IPS-20b (cell line): ENCODE results near the gene ARMC6.

ENCODE experiments used
- H3K27ac ChIP-seq: one replicate; pipeline ENCODE4 v1.5.1; 2013; ENCODE audit warnings: low read length
- H3K27me3 ChIP-seq: 2 replicates; pipeline ENCODE4 v1.6.1; 2013; ENCODE audit warnings: mild to moderate bottlenecking, low read length, inconsistent platforms; ENCODE audit not compliant: insufficient read depth
- H3K36me3 ChIP-seq: 2 replicates; pipeline ENCODE4 v1.6.1; 2013; ENCODE audit warnings: low read depth, mild to moderate bottlenecking, inconsistent platforms, low read length, moderate library complexity; ENCODE audit not compliant: insufficient read depth
- H3K4me1 ChIP-seq: 2 replicates; pipeline ENCODE4 v1.6.1; 2013; ENCODE audit warnings: mild to moderate bottlenecking, control low read depth, inconsistent platforms, low read length, moderate library complexity; ENCODE audit not compliant: insufficient read depth
- H3K4me3 ChIP-seq: 2 replicates; pipeline ENCODE4 v1.5.1; 2013; ENCODE audit warnings: mild to moderate bottlenecking, low read length, inconsistent platforms
- H3K9ac ChIP-seq: 2 replicates; pipeline ENCODE4 v1.6.1; 2013; ENCODE audit warnings: low read depth, mild to moderate bottlenecking, inconsistent platforms, low read length, moderate library complexity
- H3K9me3 ChIP-seq: 2 replicates; pipeline ENCODE4 v1.6.1; 2013; ENCODE audit warnings: mild to moderate bottlenecking, low read depth, low read length, inconsistent platforms; ENCODE audit not compliant: insufficient read depth

Gene ARMC6

DNA sequence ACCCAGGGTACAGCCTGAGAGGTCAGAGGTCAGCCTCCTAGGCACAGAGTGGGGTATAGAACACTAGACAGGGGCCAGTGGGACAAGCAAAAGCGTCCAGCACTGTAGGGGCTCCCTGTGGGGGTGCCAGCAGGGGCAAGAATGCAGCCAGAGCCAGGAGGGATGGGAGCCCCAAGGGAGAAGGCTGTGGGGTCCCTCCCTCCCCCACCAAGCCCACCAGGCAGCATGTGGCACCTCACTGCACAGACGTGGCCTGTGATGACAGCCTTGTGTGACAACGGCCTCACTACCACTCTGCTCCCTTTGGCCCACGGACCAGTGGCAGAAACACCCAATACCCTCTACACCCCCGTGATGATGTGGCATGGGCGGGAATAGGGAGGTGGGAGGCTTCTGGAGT is 10.1 kb downstream of the ARMC6 start:
- peaks cover 63% of the 10 kb centered on the region for H3K36me3 ChIP-seq
- H3K9ac ChIP-seq: no peak overlapping the region
- no peaks in the 10 kb centered on the region for H3K4me1 ChIP-seq
- H3K9me3 ChIP-seq: no peaks in the 10 kb centered on the region
- H3K4me3 ChIP-seq: no peak overlapping the region
- no peaks in the 10 kb centered on the region for H3K27me3 ChIP-seq
- H3K27ac ChIP-seq: no peak overlapping the region

DNA sequence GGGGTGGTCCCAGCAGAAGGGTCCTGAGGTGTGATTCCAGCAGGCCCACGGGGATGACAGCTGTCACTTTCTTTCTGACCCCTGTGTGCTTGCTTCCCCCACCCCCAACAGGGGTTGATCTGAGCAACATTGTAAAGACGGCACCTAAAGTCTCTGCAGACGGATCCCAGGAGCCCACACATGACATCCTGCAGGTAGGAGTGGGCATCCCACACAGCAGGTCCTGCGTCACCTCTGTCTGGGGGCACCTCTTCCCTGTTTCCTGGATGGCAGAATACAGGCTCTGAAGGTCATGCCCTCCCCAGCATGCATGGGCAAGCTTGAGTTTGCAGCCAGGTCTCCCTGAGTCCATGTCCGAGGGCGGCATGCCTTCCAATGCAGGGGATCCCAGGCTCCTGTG is 10.5 kb downstream of the ARMC6 start:
- Histone ChIP-seq H3K4me3 (no peak overlapping the region), H3K4me1 (no peaks in the 10 kb centered on the region), H3K9ac (no peak overlapping the region), H3K9me3 (no peaks in the 10 kb centered on the region), H3K27me3 (no peaks in the 10 kb centered on the region), H3K36me3 (peaks cover 61% of the 10 kb centered on the region), H3K27ac (no peak overlapping the region)

- Histone ChIP-seq H3K4me1 (no peaks in the 10 kb centered on the region), H3K27ac (no peak overlapping the region), H3K9me3 (no peaks in the 10 kb centered on the region), H3K9ac (no peak overlapping the region), H3K4me3 (no peak overlapping the region), H3K36me3 (peaks cover 82% of the 10 kb centered on the region), H3K27me3 (no peaks in the 10 kb centered on the region)
These were observed 16.0 kb downstream of the ARMC6 start for GRCh38 chr19:19049406-19049805.

GRCh38 chr19:19050104-19050503 is 16.7 kb downstream of the ARMC6 start:
- Histone ChIP-seq H3K27me3 (no peaks in the 10 kb centered on the region), H3K4me3 (no peak overlapping the region), H3K36me3 (peaks cover 82% of the 10 kb centered on the region), H3K9ac (no peak overlapping the region), H3K27ac (no peak overlapping the region), H3K9me3 (no peaks in the 10 kb centered on the region), H3K4me1 (no peaks in the 10 kb centered on the region)

- H3K9me3 ChIP-seq: no peaks in the 10 kb centered on the region
- H3K4me3 ChIP-seq: no peak overlapping the region
- H3K9ac ChIP-seq: no peak overlapping the region
- H3K27ac ChIP-seq: no peak overlapping the region
- H3K36me3 ChIP-seq: peaks cover 86% of the 10 kb centered on the region
- H3K4me1 ChIP-seq: no peaks in the 10 kb centered on the region
- H3K27me3 ChIP-seq: no peaks in the 10 kb centered on the region
These were observed 17.3 kb downstream of the ARMC6 start for GRCh38 chr19:19050731-19051130.

DNA sequence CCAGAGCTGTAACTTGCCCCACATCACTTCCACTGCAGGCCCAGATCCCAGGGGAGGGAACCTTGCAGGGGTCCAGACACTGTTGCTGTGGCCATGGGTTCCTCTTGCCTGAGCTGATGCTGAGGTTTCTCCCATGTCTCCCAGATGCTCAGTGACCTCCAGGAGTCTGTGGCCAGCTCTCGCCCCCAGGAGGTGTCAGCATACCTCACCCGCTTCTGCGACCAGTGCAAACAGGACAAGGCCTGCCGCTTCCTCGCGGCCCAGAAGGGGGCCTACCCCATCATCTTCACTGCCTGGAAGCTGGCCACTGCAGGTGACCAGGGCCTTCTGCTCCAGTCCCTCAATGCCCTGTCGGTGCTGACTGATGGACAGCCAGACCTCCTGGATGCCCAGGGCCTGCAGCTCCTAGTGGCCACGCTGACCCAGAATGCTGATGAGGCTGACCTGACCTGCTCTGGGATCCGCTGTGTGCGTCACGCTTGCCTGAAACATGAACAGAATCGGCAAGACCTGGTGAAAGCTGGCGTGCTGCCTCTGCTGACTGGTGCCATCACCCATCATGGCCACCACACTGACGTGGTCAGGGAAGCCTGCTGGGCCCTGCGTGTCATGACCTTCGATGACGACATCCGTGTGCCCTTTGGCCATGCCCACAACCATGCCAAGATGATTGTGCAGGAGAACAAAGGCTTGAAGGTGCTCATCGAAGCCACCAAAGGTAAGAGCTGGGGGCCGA is 18.2 kb downstream of the ARMC6 start:
- Histone ChIP-seq H3K27me3 (no peaks in the 10 kb centered on the region), H3K4me1 (no peaks in the 10 kb centered on the region), H3K9me3 (no peaks in the 10 kb centered on the region), H3K36me3 (peaks cover 87% of the 10 kb centered on the region), H3K27ac (no peak overlapping the region), H3K4me3 (no peak overlapping the region), H3K9ac (no peak overlapping the region)

DNA sequence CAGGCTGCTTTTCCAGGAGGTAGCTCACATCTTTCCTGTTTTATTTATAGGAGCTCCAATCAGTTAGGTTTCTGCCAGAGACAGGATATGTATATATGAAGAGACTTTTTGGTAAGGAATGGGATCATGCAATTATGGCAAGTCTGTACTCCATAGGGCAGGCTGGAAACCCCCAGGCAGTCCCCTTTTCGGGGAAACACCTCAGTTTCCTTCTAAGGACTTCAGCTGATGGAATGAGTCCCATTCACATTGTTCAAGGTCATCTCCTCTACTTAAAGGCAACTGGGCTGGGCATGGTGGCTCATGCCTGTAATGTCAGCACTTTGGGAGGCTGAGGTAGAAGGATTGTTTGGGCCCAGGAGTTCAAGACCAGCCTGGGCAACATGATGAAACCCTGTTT is 19.5 kb downstream of the ARMC6 start:
- peaks cover 88% of the 10 kb centered on the region for H3K36me3 ChIP-seq
- no peaks in the 10 kb centered on the region for H3K9me3 ChIP-seq

DNA sequence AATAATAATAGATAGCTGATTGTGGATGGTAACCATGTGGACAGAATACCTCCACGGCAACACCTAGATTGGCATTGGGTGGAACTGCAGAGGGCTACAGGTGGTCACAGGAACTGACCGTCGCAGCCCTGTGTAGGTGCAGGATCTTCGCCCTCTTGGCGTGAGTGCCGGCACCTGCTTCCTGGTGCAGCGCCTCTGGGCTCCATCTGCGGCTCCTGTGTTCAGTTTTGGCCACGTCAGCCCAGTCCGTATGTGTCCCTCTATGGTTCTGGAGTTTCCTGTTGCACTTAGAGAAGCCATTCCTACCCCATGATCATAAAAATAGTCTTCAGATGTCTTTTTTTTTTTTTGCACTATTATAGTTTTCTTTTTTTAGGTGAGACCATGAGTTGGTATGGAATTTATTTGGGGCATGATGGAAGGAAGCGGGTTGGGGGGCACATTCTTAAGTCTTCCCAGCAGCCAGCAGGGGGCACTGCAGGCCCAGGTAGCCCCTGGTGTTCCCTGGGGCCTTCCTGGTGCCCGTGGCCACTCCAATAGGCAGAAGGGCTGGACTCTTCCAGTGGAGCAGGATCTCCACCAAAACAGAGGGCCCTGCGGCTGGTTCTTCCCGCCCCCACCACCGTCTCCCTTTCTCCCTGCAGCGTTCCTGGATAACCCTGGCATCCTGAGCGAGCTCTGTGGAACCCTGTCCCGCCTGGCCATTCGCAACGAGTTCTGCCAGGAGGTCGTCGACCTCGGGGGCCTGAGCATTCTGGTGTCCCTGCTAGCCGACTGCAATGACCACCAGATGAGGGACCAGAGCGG is 20.3 kb downstream of the ARMC6 start:
- H3K36me3 ChIP-seq: peaks cover 91% of the 10 kb centered on the region
- no peaks in the 10 kb centered on the region for H3K4me1 ChIP-seq
- H3K9me3 ChIP-seq: no peaks in the 10 kb centered on the region
- no peak overlapping the region for H3K9ac ChIP-seq
- H3K4me3 ChIP-seq: no peak overlapping the region
- H3K27ac ChIP-seq: no peak overlapping the region
- no peaks in the 10 kb centered on the region for H3K27me3 ChIP-seq

More for the DNA sequence above, 19.5 kb downstream of the ARMC6 start:
- Histone ChIP-seq H3K4me3 (no peak overlapping the region), H3K4me1 (no peaks in the 10 kb centered on the region), H3K9ac (no peak overlapping the region), H3K27me3 (no peaks in the 10 kb centered on the region), H3K27ac (no peak overlapping the region)

- Histone ChIP-seq H3K4me3 (no peak overlapping the region), H3K9ac (no peak overlapping the region), H3K27me3 (no peaks in the 10 kb centered on the region), H3K36me3 (peaks cover 84% of the 10 kb centered on the region), H3K4me1 (no peaks in the 10 kb centered on the region), H3K27ac (no peak overlapping the region), H3K9me3 (no peaks in the 10 kb centered on the region)
These were observed 21.0 kb downstream of the ARMC6 start for GRCh38 chr19:19054315-19054938.

DNA sequence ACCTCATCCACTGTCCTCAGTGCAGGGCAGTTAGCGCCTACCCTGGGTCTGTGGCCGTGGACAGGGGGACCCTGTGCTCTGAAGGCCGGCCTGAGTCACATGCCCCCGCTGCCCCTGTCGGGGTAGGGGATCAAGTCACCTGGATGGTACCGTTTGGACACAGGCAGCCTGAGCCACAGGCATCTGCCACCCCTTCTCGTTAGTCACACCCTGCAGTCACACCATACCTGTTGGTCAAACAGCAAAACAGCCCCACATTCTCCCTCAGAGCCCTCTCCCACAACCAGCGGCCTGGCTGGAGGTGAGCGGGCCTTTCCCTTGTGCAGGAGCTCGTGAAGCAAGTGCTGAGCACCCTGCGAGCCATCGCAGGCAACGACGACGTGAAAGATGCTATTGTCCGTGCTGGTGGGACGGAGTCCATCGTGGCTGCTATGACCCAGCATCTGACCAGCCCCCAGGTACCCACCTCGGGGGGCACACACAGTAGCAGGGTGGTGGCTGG is 21.6 kb downstream of the ARMC6 start:
- Histone ChIP-seq H3K4me3 (no peak overlapping the region), H3K4me1 (no peaks in the 10 kb centered on the region), H3K27ac (no peak overlapping the region), H3K36me3 (peaks cover 78% of the 10 kb centered on the region), H3K27me3 (no peaks in the 10 kb centered on the region; the same call in 1 of the 2 replicates), H3K9ac (no peak overlapping the region), H3K9me3 (no peaks in the 10 kb centered on the region)

- no peaks in the 10 kb centered on the region for H3K9me3 ChIP-seq
- no peak overlapping the region for H3K9ac ChIP-seq
- no peak overlapping the region for H3K27ac ChIP-seq
- H3K4me1 ChIP-seq: no peaks in the 10 kb centered on the region
- peaks cover 71% of the 10 kb centered on the region for H3K36me3 ChIP-seq
- H3K27me3 ChIP-seq: no peaks in the 10 kb centered on the region; the same call in 1 of the 2 replicates
- H3K4me3 ChIP-seq: no peak overlapping the region
These were observed 22.3 kb downstream of the ARMC6 start for GRCh38 chr19:19055701-19056100.
